K562 (cell line): ENCODE data around the gene HLA-DOB. TPM values are rescaled to one million over a fixed set of nuclear protein-coding genes. Genes with fewer than 3 reads are reported as not detected.

Experiments
- GABPB1 ChIP-seq: sonication (generic); formaldehyde crosslinking; IDR thresholded peaks from 2 replicates; pipeline ENCODE4 v1.8.0; 2022; ENCODE audit warnings: mild to moderate bottlenecking, missing genetic modification reagents
- HEY1 ChIP-seq: fragments of 250-450 bp; sonication (Bioruptor Pico); IDR thresholded peaks from 2 replicates; pipeline ENCODE4 v1.5.0; 2020; ENCODE audit warnings: mild to moderate bottlenecking, moderate library complexity, borderline replicate concordance
- HMG20B ChIP-seq: fragments of 250-450 bp; sonication (Bioruptor Pico); IDR thresholded peaks from 2 replicates; pipeline ENCODE4 v1.5.0; 2021; ENCODE audit warnings: mild to moderate bottlenecking
- MECOM ChIP-seq: fragments of 250-450 bp; sonication (Bioruptor Pico); IDR thresholded peaks from 2 replicates; pipeline ENCODE4 v1.8.0; 2022; ENCODE audit warnings: inconsistent platforms
- NKRF ChIP-seq: fragments of 450-650 bp; IDR thresholded peaks from 2 replicates; pipeline ENCODE4 v1.6.1; 2016; ENCODE audit warnings: borderline replicate concordance
- PBX2 ChIP-seq, 2 experiments: IDR thresholded peaks in 1 of 2; conservative IDR thresholded peaks in 1 of 2; 2 replicates each; pipeline ENCODE4 v1.6.1; 2016; ENCODE audit warnings: low read depth in 2 of 2, mild to moderate bottlenecking in 1 of 2, missing compliant biosample characterization in 1 of 2, missing genetic modification characterization in 1 of 2, moderate library complexity in 1 of 2
- PKNOX1 ChIP-seq: fragments of 450-650 bp; IDR thresholded peaks from 2 replicates; pipeline ENCODE4 v1.6.1; 2016
- RBBP5 ChIP-seq: fragments of 200-600 bp; sonication (generic); IDR thresholded peaks from 2 replicates; pipeline ENCODE4 v1.6.1; 2012; ENCODE audit warnings: borderline replicate concordance, mild to moderate bottlenecking, low read length, control low read depth, inconsistent platforms; ENCODE audit not compliant: insufficient read depth, poor library complexity, severe bottlenecking
- SPI1 ChIP-seq: IDR thresholded peaks from 2 replicates; pipeline ENCODE4 v1.6.1; 2011; ENCODE audit warnings: low read depth, low read length, control low read depth, borderline replicate concordance
- WHSC1 ChIP-seq: IDR thresholded peaks from one replicate; pipeline ENCODE4 v1.6.1; 2012; ENCODE audit warnings: low read length, control low read depth, inconsistent platforms
- ZFP36 ChIP-seq: fragments of 150-350 bp; IDR thresholded peaks from 2 replicates; pipeline ENCODE4 v1.6.1; 2018; ENCODE audit warnings: low read length, low read depth; ENCODE audit not compliant: partially characterized antibody
- ZNF24 ChIP-seq: fragments of 450-650 bp; IDR thresholded peaks from 2 replicates; pipeline ENCODE4 v1.6.1; 2016
- ZNF584 ChIP-seq: fragments of 200-800 bp; sonication (Bioruptor generic); IDR thresholded peaks from 2 replicates; pipeline ENCODE4 v1.6.1; 2016; ENCODE audit warnings: low read depth, mild to moderate bottlenecking, missing genetic modification characterization, missing compliant biosample characterization
- polyA plus RNA-seq, 8 experiments: library from polyadenylated mRNA; depleted of rRNA in 4 of 8; stranded (reverse) in 5 of 8; unstranded in 3 of 8; fragments of >200 nt; fragmentation: Nextera tagmentation in 2 of 8; fragmentation: Illumina TruSeq in 1 of 8; extraction: Ambion mirVana in 2 of 8; extraction: Trizol in 1 of 8; gene quantifications; 2 replicates each; pipeline versions ENCODE4 v1.2.1 to v1.2.3, GENCODE V29; 2011 to 2014; ENCODE audit warnings: inconsistent platforms in 1 of 8, missing spikeins in 1 of 8
- total RNA-seq, 7 experiments: library from RNA; depleted of rRNA in 6 of 7; stranded (reverse); fragments of >200 nt in 6 of 7; fragmentation: Illumina TruSeq in 2 of 7; extraction: Trizol in 2 of 7; gene quantifications; 2 replicates each; pipeline versions ENCODE4 v1.2.1 to v1.2.3, GENCODE V29; 2011 to 2021; ENCODE audit warnings: low replicate concordance in 1 of 7
- TF ChIP-seq, protein P1 (sequence below): fragments of 250-450 bp; sonication (Bioruptor Pico); IDR thresholded peaks from 2 replicates; pipeline ENCODE4 v1.4.0; 2020

Gene HLA-DOB
- total and polyA plus RNA-seq, 9 of the 15 experiments (the other 6 are each of a cell fraction or from before 2014, with no cell fraction given) = 1.2 to 4.0 (median 2.5) TPM

DNA sequence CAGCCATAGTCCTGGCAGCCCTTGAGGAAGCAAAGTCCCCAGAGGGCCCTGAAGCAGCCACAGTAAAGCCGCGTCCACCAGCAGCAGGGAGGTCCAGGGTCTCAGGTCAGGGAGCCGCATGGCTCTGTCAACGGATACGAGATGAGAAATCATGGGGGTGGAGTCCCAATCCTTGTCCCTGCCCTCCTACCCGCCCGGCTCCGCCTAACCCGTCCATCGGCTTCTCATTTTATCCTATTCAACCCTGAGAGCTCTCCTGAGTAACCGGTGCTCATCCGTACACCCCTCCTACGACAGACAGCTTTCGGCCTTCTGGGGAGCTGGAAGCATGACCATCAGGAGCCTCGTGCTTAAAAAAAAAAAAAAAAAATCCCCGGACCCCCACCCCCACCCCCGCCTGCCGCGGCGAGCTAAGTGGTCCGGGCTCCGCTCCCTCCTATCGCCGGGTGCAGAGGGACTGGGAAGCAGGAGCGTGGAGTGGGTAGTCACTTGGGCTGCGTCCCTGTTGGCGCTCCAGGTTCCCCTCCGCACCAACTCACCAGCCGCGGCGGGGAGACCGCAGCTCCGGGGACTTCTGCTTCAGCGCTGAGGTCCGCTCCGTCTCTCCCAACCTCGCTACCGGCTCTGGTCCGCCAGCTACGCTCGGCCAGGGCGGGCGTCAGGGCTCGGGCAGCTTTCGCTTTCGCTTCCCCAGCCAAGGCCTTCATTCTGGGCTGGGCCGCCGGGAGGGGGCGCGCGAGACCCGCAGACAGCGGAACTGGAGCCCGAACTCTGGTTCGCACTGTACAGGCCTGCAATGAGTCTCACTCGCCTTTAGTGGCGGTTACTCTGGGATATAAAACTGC lies 21.5 kb upstream of the HLA-DOB start, which contains the start of gene TAP2 (continued):
- TF ChIP-seq, protein P1, sequence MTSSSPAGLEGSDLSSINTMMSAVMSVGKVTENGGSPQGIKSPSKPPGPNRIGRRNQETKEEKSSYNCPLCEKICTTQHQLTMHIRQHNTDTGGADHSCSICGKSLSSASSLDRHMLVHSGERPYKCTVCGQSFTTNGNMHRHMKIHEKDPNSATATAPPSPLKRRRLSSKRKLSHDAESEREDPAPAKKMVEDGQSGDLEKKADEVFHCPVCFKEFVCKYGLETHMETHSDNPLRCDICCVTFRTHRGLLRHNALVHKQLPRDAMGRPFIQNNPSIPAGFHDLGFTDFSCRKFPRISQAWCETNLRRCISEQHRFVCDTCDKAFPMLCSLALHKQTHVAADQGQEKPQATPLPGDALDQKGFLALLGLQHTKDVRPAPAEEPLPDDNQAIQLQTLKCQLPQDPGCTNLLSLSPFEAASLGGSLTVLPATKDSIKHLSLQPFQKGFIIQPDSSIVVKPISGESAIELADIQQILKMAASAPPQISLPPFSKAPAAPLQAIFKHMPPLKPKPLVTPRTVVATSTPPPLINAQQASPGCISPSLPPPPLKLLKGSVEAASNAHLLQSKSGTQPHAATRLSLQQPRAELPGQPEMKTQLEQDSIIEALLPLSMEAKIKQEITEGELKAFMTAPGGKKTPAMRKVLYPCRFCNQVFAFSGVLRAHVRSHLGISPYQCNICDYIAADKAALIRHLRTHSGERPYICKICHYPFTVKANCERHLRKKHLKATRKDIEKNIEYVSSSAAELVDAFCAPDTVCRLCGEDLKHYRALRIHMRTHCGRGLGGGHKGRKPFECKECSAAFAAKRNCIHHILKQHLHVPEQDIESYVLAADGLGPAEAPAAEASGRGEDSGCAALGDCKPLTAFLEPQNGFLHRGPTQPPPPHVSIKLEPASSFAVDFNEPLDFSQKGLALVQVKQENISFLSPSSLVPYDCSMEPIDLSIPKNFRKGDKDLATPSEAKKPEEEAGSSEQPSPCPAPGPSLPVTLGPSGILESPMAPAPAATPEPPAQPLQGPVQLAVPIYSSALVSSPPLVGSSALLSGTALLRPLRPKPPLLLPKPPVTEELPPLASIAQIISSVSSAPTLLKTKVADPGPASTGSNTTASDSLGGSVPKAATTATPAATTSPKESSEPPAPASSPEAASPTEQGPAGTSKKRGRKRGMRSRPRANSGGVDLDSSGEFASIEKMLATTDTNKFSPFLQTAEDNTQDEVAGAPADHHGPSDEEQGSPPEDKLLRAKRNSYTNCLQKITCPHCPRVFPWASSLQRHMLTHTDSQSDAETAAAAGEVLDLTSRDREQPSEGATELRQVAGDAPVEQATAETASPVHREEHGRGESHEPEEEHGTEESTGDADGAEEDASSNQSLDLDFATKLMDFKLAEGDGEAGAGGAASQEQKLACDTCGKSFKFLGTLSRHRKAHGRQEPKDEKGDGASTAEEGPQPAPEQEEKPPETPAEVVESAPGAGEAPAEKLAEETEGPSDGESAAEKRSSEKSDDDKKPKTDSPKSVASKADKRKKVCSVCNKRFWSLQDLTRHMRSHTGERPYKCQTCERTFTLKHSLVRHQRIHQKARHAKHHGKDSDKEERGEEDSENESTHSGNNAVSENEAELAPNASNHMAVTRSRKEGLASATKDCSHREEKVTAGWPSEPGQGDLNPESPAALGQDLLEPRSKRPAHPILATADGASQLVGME (CRISPR knock-in tag) = 0 out of 2 replicates have a peak, but pooled peaks have one; percentile 45
- TF ChIP-seq MECOM (CRISPR knock-in tag) (no peak), PBX2 (CRISPR knock-in tag; IDR thresholded peaks at IDR 0.05; ENCODE audit: low read depth) (no peak), PBX2 (tag; conservative IDR thresholded peaks at IDR 0.05; ENCODE audit: low read depth) (0 out of 2 replicates have a peak, but pooled peaks have one; percentile 7), WHSC1 (no peak), RBBP5 (peak; percentile 94), HMG20B (CRISPR knock-in tag) (no peak), HEY1 (CRISPR knock-in tag) (peak; percentile 42; the same call in 1 of the 2 replicates), ZNF24 (peak; percentile 69), PKNOX1 (peak; percentile 39; the same call in 1 of the 2 replicates), ZFP36 (peak; percentile 30), ZNF584 (CRISPR knock-in tag) (no peak), SPI1 (peak; percentile 58), GABPB1 (CRISPR knock-in tag) (peak; percentile 72; the same call in 1 of the 2 replicates), NKRF (peak; percentile 77)
